GM12891 (cell line): ENCODE measurements around the gene ARHGAP24.

ENCODE experiments used
- POLR2A ChIP-seq: IDR thresholded peaks from 2 replicates; pipeline ENCODE4 v1.6.1; 2011; ENCODE audit warnings: low read depth, low read length, control low read depth
- POLR2AphosphoS5 ChIP-seq: IDR thresholded peaks from 2 replicates; pipeline ENCODE4 v1.6.1; 2011; ENCODE audit warnings: low read depth, low read length, control low read depth
- SPI1 ChIP-seq: IDR thresholded peaks from 2 replicates; pipeline ENCODE4 v1.6.1; 2011; ENCODE audit warnings: low read depth, low read length, control low read depth
- TAF1 ChIP-seq: IDR thresholded peaks from 2 replicates; pipeline ENCODE4 v1.6.1; 2011; ENCODE audit warnings: low read depth, low read length, control low read depth

GRCh38 chr4:85565761-85566480 lies 91.0 kb downstream of the ARHGAP24 start:
- TF ChIP-seq POLR2A, result no peak
- no peak for TF ChIP-seq POLR2AphosphoS5
- no peak for TF ChIP-seq TAF1
- TF ChIP-seq SPI1, result no peak
